HCT116 (cell line): ENCODE results near the gene CHAD.

Experiments used
- JUND ChIP-seq: IDR thresholded peaks from 2 replicates; pipeline ENCODE4 v1.6.1; 2012
- POLR2A ChIP-seq: IDR thresholded peaks from 2 replicates; pipeline ENCODE4 v1.7.0; 2011; ENCODE audit warnings: borderline replicate concordance; ENCODE audit not compliant: insufficient read depth, insufficient read length; ENCODE audit errors: extremely low read depth
- TF ChIP-seq, protein P1 (sequence below): IDR thresholded peaks from 2 replicates; pipeline ENCODE4 v1.6.1; 2011; ENCODE audit warnings: mild to moderate bottlenecking, low read length, moderate library complexity; ENCODE audit not compliant: insufficient replicate concordance; ENCODE audit errors: extremely low read depth

DNA sequence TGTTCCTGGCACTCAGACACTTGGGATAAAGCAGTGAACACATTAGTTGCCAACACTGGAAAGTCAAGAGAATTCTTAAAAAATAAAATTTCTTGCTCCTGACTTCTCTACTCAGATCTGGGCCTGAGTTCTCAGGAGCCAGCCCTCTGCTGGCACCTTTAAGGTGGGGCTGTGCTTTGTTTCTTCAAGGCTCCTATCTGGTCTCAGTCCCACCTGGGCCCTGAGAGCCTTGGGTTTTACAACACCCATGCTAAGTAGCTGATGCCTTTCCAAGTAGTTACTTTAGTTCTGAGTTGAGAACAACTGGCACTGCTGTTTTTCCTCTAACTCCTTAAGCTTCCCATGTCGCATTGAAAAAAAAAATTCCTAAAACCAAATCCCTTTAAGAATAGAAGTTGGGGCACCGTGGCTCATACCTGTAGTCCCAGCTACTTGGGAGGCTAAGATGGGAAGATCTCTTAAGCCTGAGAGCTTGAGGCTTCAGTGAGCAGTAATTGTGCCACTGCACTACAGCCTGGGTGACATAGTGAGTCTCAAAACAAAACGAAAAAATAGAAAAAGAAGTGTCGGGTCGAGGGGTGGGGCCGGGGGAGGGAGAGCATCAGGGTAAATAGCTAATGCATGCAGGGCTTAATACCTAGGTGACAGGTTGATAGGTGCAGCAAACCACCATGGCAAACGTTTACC, 16.6 kb downstream of the CHAD start:
- TF ChIP-seq JUND (no peak), POLR2A (no peak)
- TF ChIP-seq, protein P1, sequence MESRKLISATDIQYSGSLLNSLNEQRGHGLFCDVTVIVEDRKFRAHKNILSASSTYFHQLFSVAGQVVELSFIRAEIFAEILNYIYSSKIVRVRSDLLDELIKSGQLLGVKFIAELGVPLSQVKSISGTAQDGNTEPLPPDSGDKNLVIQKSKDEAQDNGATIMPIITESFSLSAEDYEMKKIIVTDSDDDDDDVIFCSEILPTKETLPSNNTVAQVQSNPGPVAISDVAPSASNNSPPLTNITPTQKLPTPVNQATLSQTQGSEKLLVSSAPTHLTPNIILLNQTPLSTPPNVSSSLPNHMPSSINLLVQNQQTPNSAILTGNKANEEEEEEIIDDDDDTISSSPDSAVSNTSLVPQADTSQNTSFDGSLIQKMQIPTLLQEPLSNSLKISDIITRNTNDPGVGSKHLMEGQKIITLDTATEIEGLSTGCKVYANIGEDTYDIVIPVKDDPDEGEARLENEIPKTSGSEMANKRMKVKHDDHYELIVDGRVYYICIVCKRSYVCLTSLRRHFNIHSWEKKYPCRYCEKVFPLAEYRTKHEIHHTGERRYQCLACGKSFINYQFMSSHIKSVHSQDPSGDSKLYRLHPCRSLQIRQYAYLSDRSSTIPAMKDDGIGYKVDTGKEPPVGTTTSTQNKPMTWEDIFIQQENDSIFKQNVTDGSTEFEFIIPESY = no peak
